ENCODE results near the gene AGAP3.
A peak's percentile ranks its signal among the peaks of the same experiment; 100 is the strongest.

AGAP3 gene

DNA sequence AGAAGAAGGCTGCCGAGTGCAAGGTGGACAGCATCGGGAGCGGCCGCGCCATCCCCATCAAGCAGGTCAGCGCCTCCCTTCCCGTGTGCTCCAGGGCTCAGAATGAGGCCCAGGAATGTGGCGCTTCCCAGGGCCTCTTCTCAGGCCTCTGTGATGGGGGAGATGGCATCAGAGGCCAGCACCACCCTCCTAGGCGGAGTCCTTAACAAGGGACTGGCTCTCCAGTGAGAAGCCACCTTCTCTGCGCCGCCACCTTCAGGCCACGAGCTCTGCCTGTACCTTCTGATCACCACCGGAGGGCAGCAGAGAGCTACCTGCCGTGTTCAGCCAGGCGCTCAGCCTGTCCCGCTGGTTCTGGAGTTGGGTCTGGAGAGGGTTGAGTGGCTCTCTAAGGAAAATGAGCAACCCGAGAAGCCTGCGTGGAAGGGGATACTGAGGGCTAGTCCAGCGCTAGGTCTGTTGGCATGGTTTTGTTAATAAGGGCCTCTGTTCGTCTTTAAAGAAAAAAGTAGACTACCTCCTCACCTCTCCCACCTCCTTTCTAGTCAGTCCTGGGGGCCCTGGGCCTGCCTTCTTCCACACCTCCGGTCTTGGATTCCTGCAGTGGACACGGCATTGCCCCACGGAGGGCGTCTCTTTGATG, 37.7 kb downstream of the AGAP3 start:
- Histone ChIP-seq H3K27me3 (ENCODE audit: insufficient read depth, low read depth, severe bottlenecking) (no peaks in the 10 kb centered on the region), H3K9me3 (ENCODE audit: severe bottlenecking) (no peaks in the 10 kb centered on the region), H3K4me3 (ENCODE audit: low read depth, low read length) (no peak overlapping the region), H3K27ac (no peak overlapping the region; the same call in 1 of the 2 replicates), H3K36me3 (peaks cover 72% of the 10 kb centered on the region)
- DNase-seq, result peak; percentile 82
- TF ChIP-seq, protein P1, sequence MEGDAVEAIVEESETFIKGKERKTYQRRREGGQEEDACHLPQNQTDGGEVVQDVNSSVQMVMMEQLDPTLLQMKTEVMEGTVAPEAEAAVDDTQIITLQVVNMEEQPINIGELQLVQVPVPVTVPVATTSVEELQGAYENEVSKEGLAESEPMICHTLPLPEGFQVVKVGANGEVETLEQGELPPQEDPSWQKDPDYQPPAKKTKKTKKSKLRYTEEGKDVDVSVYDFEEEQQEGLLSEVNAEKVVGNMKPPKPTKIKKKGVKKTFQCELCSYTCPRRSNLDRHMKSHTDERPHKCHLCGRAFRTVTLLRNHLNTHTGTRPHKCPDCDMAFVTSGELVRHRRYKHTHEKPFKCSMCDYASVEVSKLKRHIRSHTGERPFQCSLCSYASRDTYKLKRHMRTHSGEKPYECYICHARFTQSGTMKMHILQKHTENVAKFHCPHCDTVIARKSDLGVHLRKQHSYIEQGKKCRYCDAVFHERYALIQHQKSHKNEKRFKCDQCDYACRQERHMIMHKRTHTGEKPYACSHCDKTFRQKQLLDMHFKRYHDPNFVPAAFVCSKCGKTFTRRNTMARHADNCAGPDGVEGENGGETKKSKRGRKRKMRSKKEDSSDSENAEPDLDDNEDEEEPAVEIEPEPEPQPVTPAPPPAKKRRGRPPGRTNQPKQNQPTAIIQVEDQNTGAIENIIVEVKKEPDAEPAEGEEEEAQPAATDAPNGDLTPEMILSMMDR (IDR thresholded peaks at IDR 0.05; ENCODE audit: low read depth, low read length), result peak; percentile 99

DNA sequence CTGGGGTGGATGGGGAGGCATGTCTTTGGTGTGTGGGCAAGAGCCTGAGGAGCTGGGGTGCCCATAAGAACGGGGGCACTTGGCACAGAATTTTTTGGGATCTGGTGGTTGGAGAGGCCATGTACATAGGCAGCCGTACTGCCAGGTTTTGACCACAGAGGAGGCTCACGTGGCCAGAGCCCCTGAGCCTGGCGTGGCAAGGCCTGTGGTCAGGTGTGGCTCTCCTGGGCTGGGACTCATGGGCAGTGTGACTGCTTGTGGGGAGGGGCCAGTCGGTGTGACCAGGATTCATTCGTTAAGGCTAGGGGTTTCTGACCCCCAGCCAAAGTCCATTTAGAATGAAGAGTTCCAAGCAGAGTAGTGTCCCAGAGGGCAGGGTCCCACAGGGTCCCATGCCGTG, 38.2 kb downstream of the AGAP3 start:
- H3K27me3 ChIP-seq (ENCODE audit: insufficient read depth, low read depth, severe bottlenecking), result no peaks in the 10 kb centered on the region
- DNase-seq, result no peak
- H3K27ac ChIP-seq, result no peak overlapping the region; the same call in 1 of the 2 replicates
- peaks cover 72% of the 10 kb centered on the region for H3K36me3 ChIP-seq
- no peaks in the 10 kb centered on the region for H3K9me3 ChIP-seq (ENCODE audit: severe bottlenecking)
- TF ChIP-seq, protein P1 (IDR thresholded peaks at IDR 0.05; ENCODE audit: low read depth, low read length), result no peak
- no peak overlapping the region for H3K4me3 ChIP-seq (ENCODE audit: low read depth, low read length)

DNA sequence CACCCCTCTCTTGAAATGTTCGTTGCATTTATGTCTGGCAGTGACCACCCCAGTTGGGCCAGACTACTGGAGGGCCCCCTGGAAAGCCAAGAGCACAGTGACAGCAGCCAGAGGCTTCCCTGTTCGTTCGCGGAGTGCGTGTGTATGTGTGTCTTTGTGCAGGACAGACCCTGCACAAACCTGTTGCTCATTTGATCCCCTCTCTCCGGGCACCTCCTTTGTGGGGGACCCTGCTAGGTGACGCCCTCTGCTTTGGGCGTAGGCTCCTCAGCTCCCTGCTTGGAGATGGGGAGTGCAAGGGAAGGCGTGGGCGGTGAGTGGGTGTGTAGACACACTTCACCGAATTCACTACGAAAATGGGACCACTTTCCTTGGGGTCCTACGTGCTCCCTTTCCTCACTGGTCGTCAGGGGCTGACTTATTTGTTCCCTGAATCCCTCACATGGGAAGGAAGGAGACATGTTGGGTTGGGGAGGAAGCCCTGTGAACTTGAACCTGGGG, 38.7 kb downstream of the AGAP3 start:
- TF ChIP-seq, protein P1 (IDR thresholded peaks at IDR 0.05; ENCODE audit: low read depth, low read length), result no peak
- Histone ChIP-seq H3K27ac (no peak overlapping the region), H3K9me3 (ENCODE audit: severe bottlenecking) (no peaks in the 10 kb centered on the region), H3K36me3 (peaks cover 72% of the 10 kb centered on the region), H3K27me3 (ENCODE audit: insufficient read depth, low read depth, severe bottlenecking) (no peaks in the 10 kb centered on the region), H3K4me3 (ENCODE audit: low read depth, low read length) (no peak overlapping the region)
- DNase-seq, result no peak

DNA sequence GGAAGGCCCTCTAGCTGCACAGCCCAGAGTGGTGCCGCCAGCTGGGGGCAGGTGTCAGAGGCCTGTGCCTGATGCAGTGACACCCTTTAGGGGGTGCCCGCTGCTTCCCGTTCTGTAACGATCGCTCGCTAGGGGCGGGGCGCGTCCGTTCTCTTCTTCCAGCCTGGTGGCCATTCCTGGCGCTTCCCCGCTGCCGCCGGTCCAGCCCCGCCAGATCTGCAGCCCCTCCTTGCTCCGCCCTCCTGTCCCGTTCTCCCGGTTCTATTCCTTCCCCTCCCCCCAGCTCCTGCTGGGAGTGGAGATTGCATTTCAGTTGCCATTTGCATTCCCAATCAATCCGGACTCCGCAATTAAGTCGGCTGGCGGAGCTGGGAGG, 39.2 kb downstream of the AGAP3 start:
- DNase-seq, result no peak
- Histone ChIP-seq H3K27ac (no peak overlapping the region), H3K9me3 (ENCODE audit: severe bottlenecking) (no peaks in the 10 kb centered on the region), H3K27me3 (ENCODE audit: insufficient read depth, low read depth, severe bottlenecking) (no peaks in the 10 kb centered on the region), H3K36me3 (peaks cover 71% of the 10 kb centered on the region), H3K4me3 (ENCODE audit: low read depth, low read length) (no peak overlapping the region)
- TF ChIP-seq, protein P1 (IDR thresholded peaks at IDR 0.05; ENCODE audit: low read depth, low read length), result no peak

- TF ChIP-seq, protein P1 (IDR thresholded peaks at IDR 0.05; ENCODE audit: low read depth, low read length), result no peak
- H3K9me3 ChIP-seq (ENCODE audit: severe bottlenecking), result no peaks in the 10 kb centered on the region
- no peaks in the 10 kb centered on the region for H3K27me3 ChIP-seq (ENCODE audit: insufficient read depth, low read depth, severe bottlenecking)
- H3K36me3 ChIP-seq, result peaks cover 68% of the 10 kb centered on the region
- DNase-seq, result no peak
- H3K4me3 ChIP-seq (ENCODE audit: low read depth, low read length), result no peak overlapping the region
- no peak overlapping the region for H3K27ac ChIP-seq
Observed at GRCh38 chr7:151125846-151126481, 39.7 kb downstream of the AGAP3 start.
